T-helper 1 cell treated with Interleukin-12 subunit alpha and Interleukin-12 subunit beta and Interleukin-4 antibody, amounts not matched to agents 30 ng/mL and 1 ng/mL, for 36 hours (primary cell): ENCODE measurements around the gene KLHL22. TPM values are rescaled to one million over a fixed set of nuclear protein-coding genes. Genes with fewer than 3 reads are reported as not detected.

Source experiments
- intact Hi-C: fragments of 100-400 bp; cut with micrococcal nuclease; formaldehyde crosslinking; loops from one replicate; pipeline ENCODE4 v1.15.1; 2024
- total RNA-seq: library from RNA; stranded (reverse); gene quantifications from 2 replicates; pipeline ENCODE4 v1.2.3, GENCODE V29; 2022

The KLHL22 gene
- total RNA-seq, 1 donor from 2014 or later, result 29.7 TPM

DNA sequence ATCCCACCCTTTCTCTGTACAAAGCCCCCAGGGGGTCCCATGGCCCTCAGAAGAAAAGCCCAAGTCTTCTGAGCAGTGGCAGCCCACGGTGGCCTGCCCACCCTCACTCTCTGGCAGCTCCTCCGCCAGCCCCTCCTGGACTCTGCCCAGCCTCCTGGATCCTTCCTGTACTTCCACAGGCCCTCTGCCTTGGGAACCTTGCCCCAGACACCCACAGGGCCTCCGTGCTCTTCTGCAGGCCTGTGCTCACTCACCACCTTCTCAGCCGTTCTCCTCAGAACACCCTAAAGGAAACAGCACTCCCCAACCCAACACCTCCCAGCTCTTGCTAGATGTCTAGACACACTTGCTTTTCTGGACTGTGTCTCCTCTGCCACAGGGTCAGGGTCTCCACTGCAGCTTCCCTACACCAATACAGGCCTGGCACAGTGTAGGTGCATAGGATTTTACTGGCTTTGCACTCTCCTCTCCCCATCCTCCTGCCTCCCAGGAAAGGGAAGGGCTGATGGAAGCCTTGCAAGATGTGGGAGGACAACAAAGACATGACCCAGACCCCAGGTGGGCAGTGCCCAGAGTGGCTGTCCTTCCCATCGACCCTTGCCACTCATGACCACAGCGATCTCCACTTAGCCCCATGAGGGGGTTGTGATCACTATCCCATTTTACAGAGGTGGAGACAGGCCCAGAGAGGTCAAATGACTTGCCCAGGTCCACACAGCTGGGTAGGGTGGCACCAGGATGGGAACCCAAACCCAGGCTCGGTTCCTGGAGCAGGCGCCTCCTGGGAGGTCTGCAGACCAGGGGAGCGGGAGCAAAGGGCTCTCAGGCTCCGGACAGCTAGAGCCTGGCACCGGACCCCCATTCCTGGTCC lies 59.9 kb downstream of the KLHL22 start:
- intact Hi-C loops, result no loop called here

DNA sequence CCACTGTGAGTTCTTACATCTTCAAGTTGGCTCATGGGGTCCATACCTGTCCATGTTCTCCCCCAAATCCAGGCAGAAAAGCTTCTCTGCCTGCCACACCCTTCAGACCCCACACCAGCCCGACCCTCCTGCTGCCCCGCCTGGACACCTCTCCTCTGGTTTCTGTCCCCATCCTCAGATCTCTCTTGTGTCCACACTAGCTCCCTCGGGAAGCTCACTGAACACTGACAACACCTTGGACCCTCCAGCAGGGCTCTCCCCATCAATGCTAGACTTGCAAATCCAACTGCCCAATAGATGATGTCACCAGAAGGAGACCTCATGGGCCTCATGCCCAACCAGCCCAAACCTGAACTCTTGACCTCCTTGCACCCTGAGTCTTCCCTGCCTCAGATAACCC lies 60.8 kb downstream of the KLHL22 start:
- intact Hi-C loops, result no loop called here

DNA sequence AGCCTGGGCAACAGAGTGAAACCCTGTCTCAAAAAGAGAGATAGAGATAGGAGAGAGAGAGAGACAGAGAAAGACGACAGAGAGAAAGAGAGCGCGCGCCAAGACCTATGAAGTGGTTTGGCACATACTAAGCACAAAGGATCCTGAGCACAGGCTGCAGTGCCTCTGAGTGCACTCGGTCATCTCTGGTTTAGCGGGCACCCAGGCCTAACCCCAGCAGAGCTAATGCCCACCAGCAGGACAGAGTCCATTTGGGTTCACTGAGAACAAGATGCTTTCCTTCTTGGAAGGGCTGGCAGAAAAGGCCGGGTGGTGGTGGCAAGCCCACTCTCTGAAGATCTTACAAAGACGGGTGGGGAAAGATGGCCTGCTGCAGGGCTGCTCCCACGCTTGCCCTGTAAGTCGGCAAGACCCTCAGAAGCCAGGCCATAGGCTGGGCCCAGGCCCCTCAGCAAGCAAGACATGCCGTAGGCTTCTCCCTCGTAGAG lies 61.3 kb downstream of the KLHL22 start:
- intact Hi-C loops, result no loop called here

DNA sequence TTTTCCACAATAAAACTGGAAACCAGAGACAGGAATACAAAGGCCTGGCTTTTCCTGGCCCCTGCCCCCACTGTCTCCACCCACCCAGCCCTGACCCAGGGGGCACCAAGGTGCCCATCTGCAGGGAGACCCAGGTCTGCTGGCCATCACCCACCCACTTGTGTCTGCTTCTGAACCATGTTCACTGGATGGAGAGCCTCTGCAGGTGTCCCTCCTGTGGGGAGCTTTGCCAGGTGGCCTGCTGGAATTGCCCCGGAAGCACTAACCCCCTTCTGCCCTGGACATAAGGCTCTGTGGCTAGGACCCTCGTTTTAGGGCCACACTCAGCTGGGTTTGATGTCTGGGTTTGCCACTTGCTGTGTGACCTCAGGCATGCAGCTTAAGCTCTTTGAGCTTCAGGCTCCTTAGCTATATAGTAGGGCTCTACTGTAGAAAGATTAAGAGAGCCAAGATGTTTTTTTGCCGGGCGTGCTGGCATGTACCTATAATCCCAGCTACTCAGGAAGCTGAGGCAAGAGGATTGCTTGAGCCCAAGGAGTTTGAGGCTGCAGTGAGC lies 61.8 kb downstream of the KLHL22 start:
- intact Hi-C loops, result no loop called here

- intact Hi-C loops, result no loop called here
These were observed 62.4 kb downstream of the KLHL22 start for GRCh38 chr22:20433191-20433590.

- intact Hi-C loops, result no loop called here
These were observed 63.3 kb downstream of the KLHL22 start for GRCh38 chr22:20432244-20432686.

- intact Hi-C loops, result no loop called here
These were observed 63.9 kb downstream of the KLHL22 start for GRCh38 chr22:20431511-20432192.

- intact Hi-C loops, result no loop called here
These were observed 64.7 kb downstream of the KLHL22 start for GRCh38 chr22:20430720-20431510.

- intact Hi-C loops, result no loop called here
These were observed 65.4 kb downstream of the KLHL22 start for GRCh38 chr22:20430101-20430719.

DNA sequence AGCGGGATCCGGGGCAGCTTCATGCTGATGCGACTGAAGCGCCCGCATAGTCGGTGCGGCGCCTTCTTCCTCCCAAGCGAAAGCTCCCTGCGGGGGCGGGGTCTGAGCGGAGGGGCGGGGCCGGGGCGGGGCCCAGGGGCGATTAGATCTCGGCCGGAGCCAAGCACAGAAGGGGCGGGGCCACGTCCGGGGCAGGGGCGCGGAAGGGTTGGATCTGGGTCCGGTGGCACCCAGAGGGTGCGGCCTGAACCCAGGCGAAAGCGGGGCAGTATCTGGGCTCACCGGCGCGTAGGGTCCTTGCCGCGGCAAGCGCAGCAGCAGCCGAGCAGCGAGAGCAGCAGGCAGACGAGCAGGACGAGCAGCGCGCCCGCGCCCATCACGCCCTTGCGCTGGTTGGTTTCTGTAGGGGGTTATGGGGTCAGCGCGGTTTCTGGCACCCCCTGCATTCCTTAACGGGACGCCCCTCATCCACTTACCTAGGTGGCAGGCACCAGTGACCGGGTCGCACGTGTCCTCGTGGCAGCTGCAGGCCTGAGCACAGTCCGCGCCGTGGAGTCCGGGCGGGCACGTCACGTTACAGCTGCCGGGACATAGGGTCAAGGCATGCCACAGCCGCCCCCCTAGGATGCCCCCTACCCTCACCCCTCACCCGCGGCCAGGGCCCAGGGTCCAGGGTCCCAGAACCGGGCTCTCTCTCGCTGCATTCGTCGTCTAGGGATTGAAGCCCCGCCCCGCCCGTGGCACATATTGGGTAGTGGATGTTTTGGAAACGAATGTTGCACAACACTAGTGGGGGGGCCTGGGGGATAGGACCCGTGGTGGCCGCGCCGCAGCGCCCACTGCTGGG lies 66.1 kb downstream of the KLHL22 start:
- intact Hi-C loops, result loop anchor here (1.0 to 2.0 kb wide), 6 partner anchors 8 to 273 kb away; partner anchors contain the start of gene SCARF2

GRCh38 chr22:20428496-20429253 lies 66.9 kb downstream of the KLHL22 start:
- intact Hi-C loops, result loop anchor here (1.0 to 2.0 kb wide), 6 partner anchors 9 to 274 kb away; partner anchors contain the start of gene SCARF2

DNA sequence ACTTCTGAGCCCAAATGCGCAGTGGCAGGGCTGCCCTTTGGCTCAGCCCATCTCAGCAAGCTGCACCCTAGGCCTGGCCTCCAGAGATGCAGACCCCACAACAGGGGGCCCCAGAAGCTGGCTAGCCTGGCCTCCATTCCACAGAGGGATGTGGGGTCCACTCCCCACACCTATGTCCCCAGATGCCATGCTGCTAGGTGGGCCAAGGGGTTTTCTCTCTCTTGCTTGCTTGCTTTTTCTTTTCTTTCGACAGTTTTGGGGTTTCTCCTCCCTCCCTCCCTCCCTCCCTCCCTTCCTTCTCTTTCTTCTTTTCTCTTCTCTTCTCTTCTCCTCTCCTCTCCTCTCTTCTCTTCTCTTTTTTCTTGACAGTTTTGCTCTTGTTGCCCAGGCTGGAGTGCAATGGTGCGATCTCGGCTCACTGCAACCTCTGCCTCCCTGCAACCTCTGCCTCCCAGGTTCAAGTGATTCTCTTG lies 67.6 kb downstream of the KLHL22 start:
- intact Hi-C loops, result loop anchor here (2.0 kb wide), 1 partner anchor 275 kb away; no protein-coding TSS in a partner anchor

GRCh38 chr22:20427104-20427944 lies 68.3 kb downstream of the KLHL22 start:
- intact Hi-C loops, result no loop called here

- intact Hi-C loops, result no loop called here
These were observed 69.4 kb downstream of the KLHL22 start for GRCh38 chr22:20426259-20426615.

DNA sequence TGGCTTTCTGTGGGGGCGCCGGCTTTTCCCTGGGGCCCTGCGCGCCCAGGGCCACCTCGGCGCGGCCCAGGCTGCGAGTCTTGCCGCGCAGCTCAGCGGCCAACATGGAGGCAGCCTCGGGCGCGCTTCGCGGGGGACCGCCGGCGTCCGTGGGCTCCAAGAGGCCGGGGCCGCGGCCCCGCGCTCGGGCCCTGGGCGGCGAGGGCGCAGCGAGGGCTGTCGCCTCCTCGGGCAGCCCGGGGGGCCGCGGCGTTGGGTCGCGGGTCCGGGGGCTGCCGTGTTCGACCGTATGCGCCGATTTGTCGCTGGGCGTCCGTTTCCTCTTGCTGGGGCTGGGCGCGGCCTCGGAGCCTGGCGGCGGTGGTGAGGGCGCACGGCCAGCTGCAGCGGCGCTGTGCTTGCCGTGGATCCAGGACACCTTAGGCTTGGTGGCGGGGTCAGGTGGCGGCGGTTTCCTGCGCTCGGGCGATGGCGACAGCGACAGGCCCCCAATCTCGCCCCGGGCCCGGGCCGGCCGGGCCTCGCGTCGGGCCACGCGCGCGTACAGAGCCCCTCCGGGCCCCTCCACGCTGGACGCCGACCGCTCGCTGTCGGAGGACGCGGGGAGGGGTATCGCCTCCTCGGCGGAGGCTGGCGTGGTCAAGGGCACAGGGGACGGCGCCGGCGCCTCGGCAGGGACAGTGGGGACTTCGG lies 69.9 kb downstream of the KLHL22 start:
- intact Hi-C loops, result no loop called here

- intact Hi-C loops, result no loop called here
These were observed 70.5 kb downstream of the KLHL22 start for GRCh38 chr22:20424932-20425565.

- intact Hi-C loops, result no loop called here
These were observed 71.0 kb downstream of the KLHL22 start for GRCh38 chr22:20424568-20424931.
